Loucy (cell line): ENCODE measurements around the gene GBGT1.

Source experiments
- EZH2phosphoT487 ChIP-seq: fragments of 200-600 bp; IDR thresholded peaks from 2 replicates; pipeline ENCODE4 v1.6.1; 2018; ENCODE audit warnings: antibody characterized with exemption, mild to moderate bottlenecking, moderate library complexity, borderline replicate concordance
- TF ChIP-seq, protein P1 (sequence below): fragments of 200-600 bp; sonication (generic); conservative IDR thresholded peaks from 2 replicates; pipeline ENCODE4 v1.5.1; 2014; ENCODE audit warnings: mild to moderate bottlenecking, antibody characterized with exemption, low read length

DNA sequence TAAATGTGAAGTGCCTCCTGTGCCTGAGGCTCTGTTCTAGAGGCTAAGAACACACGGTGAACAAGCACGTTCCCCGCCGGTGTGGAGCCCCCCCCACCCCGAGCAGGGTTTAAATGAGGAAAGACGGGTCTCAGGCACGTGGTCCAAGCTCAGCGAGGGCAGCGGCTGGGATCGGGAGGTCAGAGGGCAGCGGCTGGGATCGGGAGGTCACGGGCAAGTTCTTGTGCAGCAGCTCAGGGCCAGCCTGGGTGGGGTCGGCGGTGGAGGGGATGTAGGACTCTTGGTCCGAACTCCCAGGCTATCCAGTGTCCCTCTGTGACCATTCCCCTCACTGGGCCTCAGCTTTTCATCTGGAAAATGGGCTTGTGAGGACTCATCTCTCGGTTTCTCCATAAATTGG is 2.7 kb upstream of the GBGT1 start:
- TF ChIP-seq, protein P1, sequence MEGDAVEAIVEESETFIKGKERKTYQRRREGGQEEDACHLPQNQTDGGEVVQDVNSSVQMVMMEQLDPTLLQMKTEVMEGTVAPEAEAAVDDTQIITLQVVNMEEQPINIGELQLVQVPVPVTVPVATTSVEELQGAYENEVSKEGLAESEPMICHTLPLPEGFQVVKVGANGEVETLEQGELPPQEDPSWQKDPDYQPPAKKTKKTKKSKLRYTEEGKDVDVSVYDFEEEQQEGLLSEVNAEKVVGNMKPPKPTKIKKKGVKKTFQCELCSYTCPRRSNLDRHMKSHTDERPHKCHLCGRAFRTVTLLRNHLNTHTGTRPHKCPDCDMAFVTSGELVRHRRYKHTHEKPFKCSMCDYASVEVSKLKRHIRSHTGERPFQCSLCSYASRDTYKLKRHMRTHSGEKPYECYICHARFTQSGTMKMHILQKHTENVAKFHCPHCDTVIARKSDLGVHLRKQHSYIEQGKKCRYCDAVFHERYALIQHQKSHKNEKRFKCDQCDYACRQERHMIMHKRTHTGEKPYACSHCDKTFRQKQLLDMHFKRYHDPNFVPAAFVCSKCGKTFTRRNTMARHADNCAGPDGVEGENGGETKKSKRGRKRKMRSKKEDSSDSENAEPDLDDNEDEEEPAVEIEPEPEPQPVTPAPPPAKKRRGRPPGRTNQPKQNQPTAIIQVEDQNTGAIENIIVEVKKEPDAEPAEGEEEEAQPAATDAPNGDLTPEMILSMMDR: no peak
- no peak for TF ChIP-seq EZH2phosphoT487
